Measurements from ENCODE around the gene ATAD2B. TPM values are rescaled to one million over a fixed set of nuclear protein-coding genes. Genes with fewer than 3 reads are reported as not detected.
"Not testable (repeated sequence)": the region's sequence is repeated elsewhere in the genome, so short reads cannot be mapped to it uniquely, and the experiment has no call there.

ATAD2B gene
- total RNA-seq, 2 experiments from 2014 or later, result 10.9 to 12.7 TPM

GRCh38 chr2:23788100-23788499 is 138.8 kb downstream of the ATAD2B start:
- no peaks in the 10 kb centered on the region for H3K27me3 Mint-ChIP-seq
- H3K36me3 Mint-ChIP-seq (ENCODE audit: low read depth), result peaks cover 14% of the 10 kb centered on the region
- no peak overlapping the region for H3K4me3 Mint-ChIP-seq
- POLR2A ChIA-PET, result interaction anchor here (0.5 kb wide), 1 partner anchor 213 kb away, joined by 3 read pairs; no protein-coding TSS in a partner anchor
- intact Hi-C loops (cut with DNase I, micrococcal nuclease), result no loop called here
- H3K27ac Mint-ChIP-seq, result peak overlapping the region; percentile 38
- ATAC-seq (peak; percentile 86), DNase-seq (no peak)
- CTCF ChIA-PET, result interaction anchor here (0.9 to 1.4 kb wide), 2 partner anchors 9 to 16 kb away, joined by 3 read pairs; no protein-coding TSS in a partner anchor
- peaks cover 26% of the 10 kb centered on the region for H3K4me1 Mint-ChIP-seq
- H3K9me3 Mint-ChIP-seq (ENCODE audit: low read depth), result no peaks in the 10 kb centered on the region

- ATAC-seq, result no peak
- no peaks in the 10 kb centered on the region for H3K9me3 Mint-ChIP-seq (ENCODE audit: low read depth)
- H3K4me3 Mint-ChIP-seq, result no peak overlapping the region
- intact Hi-C loops (cut with DNase I, micrococcal nuclease), result no loop called here
- H3K36me3 Mint-ChIP-seq (ENCODE audit: low read depth), result peaks cover 18% of the 10 kb centered on the region
- POLR2A ChIA-PET, result no interaction called here
- DNase-seq, result no peak
- no peaks in the 10 kb centered on the region for H3K27me3 Mint-ChIP-seq
- peaks cover 20% of the 10 kb centered on the region for H3K4me1 Mint-ChIP-seq
- CTCF ChIA-PET, result interaction anchor here (0.7 to 1.2 kb wide), 2 partner anchors 12 to 165 kb away, joined by 3 to 4 read pairs; no protein-coding TSS in a partner anchor
- H3K27ac Mint-ChIP-seq, result no peak overlapping the region
Observed at GRCh38 chr2:23784971-23785370, 142.0 kb downstream of the ATAD2B start.

GRCh38 chr2:23782646-23783045 is 144.3 kb downstream of the ATAD2B start:
- Mint-ChIP-seq H3K9me3 (ENCODE audit: low read depth) (no peaks in the 10 kb centered on the region), H3K27me3 (no peaks in the 10 kb centered on the region), H3K4me1 (peaks cover 2% of the 10 kb centered on the region), H3K36me3 (ENCODE audit: low read depth) (peaks cover 15% of the 10 kb centered on the region), H3K27ac (no peak overlapping the region), H3K4me3 (no peak overlapping the region)
- POLR2A ChIA-PET, result no interaction called here
- DNase-seq, result no peak
- intact Hi-C loops (cut with DNase I, micrococcal nuclease), result no loop called here
- CTCF ChIA-PET, result interaction anchor here (0.7 kb wide), 1 partner anchor 143 kb away, joined by 3 read pairs; no protein-coding TSS in a partner anchor
- ATAC-seq, result no peak

- no peak overlapping the region for H3K27ac Mint-ChIP-seq
- POLR2A ChIA-PET, result no interaction called here
Observed at GRCh38 chr2:23782126-23782525, 144.8 kb downstream of the ATAD2B start.

GRCh38 chr2:23780465-23780864 is 146.5 kb downstream of the ATAD2B start:
- CTCF ChIA-PET, result interaction anchor here (0.6 kb wide), 2 partner anchors 253 to 296 kb away, joined by 3 read pairs; partner anchors contain the start of gene SF3B6
- H3K9me3 Mint-ChIP-seq (ENCODE audit: low read depth); H3K27me3 Mint-ChIP-seq; ATAC-seq; H3K4me1 Mint-ChIP-seq; H3K27ac Mint-ChIP-seq; H3K4me3 Mint-ChIP-seq; intact Hi-C loops (cut with DNase I, micrococcal nuclease); DNase-seq: not testable (repeated sequence)
- POLR2A ChIA-PET, result interaction anchor here (0.7 kb wide), 1 partner anchor 15 kb away, joined by 3 read pairs; no protein-coding TSS in a partner anchor
- peaks cover 13% of the 10 kb centered on the region for H3K36me3 Mint-ChIP-seq (ENCODE audit: low read depth)

More at GRCh38 chr2:23782126-23782525, 144.8 kb downstream of the ATAD2B start:
- Mint-ChIP-seq H3K4me3 (no peak overlapping the region), H3K4me1 (no peaks in the 10 kb centered on the region), H3K9me3 (ENCODE audit: low read depth) (no peaks in the 10 kb centered on the region), H3K36me3 (ENCODE audit: low read depth) (peaks cover 16% of the 10 kb centered on the region), H3K27me3 (no peaks in the 10 kb centered on the region)
- ATAC-seq, result no peak
- intact Hi-C loops (cut with DNase I, micrococcal nuclease), result no loop called here
- no peak for DNase-seq
- CTCF ChIA-PET, result interaction anchor here (0.7 kb wide), 1 partner anchor 12 kb away, joined by 6 read pairs; no protein-coding TSS in a partner anchor

- no peaks in the 10 kb centered on the region for H3K4me1 Mint-ChIP-seq
- H3K9me3 Mint-ChIP-seq (ENCODE audit: low read depth), result no peaks in the 10 kb centered on the region
- POLR2A ChIA-PET, result no interaction called here
- H3K27ac Mint-ChIP-seq, result no peak overlapping the region
- no peak for ATAC-seq
- H3K4me3 Mint-ChIP-seq, result no peak overlapping the region
- DNase-seq, result no peak
- no peaks in the 10 kb centered on the region for H3K27me3 Mint-ChIP-seq
- intact Hi-C loops (cut with DNase I, micrococcal nuclease), result no loop called here
- CTCF ChIA-PET, result no interaction called here
- peaks cover 27% of the 10 kb centered on the region for H3K36me3 Mint-ChIP-seq (ENCODE audit: low read depth)
Observed at GRCh38 chr2:23777826-23778225, 149.1 kb downstream of the ATAD2B start.

- no peak overlapping the region for H3K4me3 Mint-ChIP-seq
- H3K36me3 Mint-ChIP-seq (ENCODE audit: low read depth), result peaks cover 39% of the 10 kb centered on the region
Observed at GRCh38 chr2:23776021-23776420, 150.9 kb downstream of the ATAD2B start.

GRCh38 chr2:23772684-23773083 is 154.2 kb downstream of the ATAD2B start:
- Mint-ChIP-seq H3K4me3 (no peak overlapping the region), H3K36me3 (ENCODE audit: low read depth) (peaks cover 41% of the 10 kb centered on the region), H3K27ac (no peak overlapping the region), H3K9me3 (ENCODE audit: low read depth) (no peaks in the 10 kb centered on the region), H3K27me3 (no peaks in the 10 kb centered on the region), H3K4me1 (no peaks in the 10 kb centered on the region)
- CTCF ChIA-PET, result no interaction called here
- ATAC-seq (no peak), DNase-seq (no peak)
- POLR2A ChIA-PET, result no interaction called here
- intact Hi-C loops (cut with DNase I, micrococcal nuclease), result no loop called here

More at GRCh38 chr2:23776021-23776420, 150.9 kb downstream of the ATAD2B start:
- ChIA-PET POLR2A (no interaction called here), CTCF (interaction anchor here (0.6 kb wide), 1 partner anchor 385 kb away, joined by 3 read pairs; no protein-coding TSS in a partner anchor)
- no peak for DNase-seq
- Mint-ChIP-seq H3K27ac (no peak overlapping the region), H3K9me3 (ENCODE audit: low read depth) (no peaks in the 10 kb centered on the region), H3K4me1 (no peaks in the 10 kb centered on the region), H3K27me3 (no peaks in the 10 kb centered on the region)
- ATAC-seq, result no peak
- intact Hi-C loops (cut with DNase I, micrococcal nuclease), result no loop called here

- no peaks in the 10 kb centered on the region for H3K9me3 Mint-ChIP-seq (ENCODE audit: low read depth)
- peaks cover 39% of the 10 kb centered on the region for H3K36me3 Mint-ChIP-seq (ENCODE audit: low read depth)
- no peak overlapping the region for H3K27ac Mint-ChIP-seq
- DNase-seq (no peak), ATAC-seq (no peak)
- CTCF ChIA-PET, result no interaction called here
- H3K4me3 Mint-ChIP-seq, result no peak overlapping the region
- no peaks in the 10 kb centered on the region for H3K27me3 Mint-ChIP-seq
- POLR2A ChIA-PET, result no interaction called here
- intact Hi-C loops (cut with DNase I, micrococcal nuclease), result no loop called here
- H3K4me1 Mint-ChIP-seq, result no peaks in the 10 kb centered on the region
Observed at GRCh38 chr2:23772056-23772455, 154.9 kb downstream of the ATAD2B start.

GRCh38 chr2:23769364-23769763 is 157.6 kb downstream of the ATAD2B start:
- Mint-ChIP-seq H3K27me3 (no peaks in the 10 kb centered on the region), H3K27ac (no peak overlapping the region), H3K9me3 (ENCODE audit: low read depth) (no peaks in the 10 kb centered on the region), H3K36me3 (ENCODE audit: low read depth) (peaks cover 36% of the 10 kb centered on the region), H3K4me3 (no peak overlapping the region), H3K4me1 (no peaks in the 10 kb centered on the region)
- DNase-seq, result no peak
- POLR2A ChIA-PET, result no interaction called here
- intact Hi-C loops (cut with DNase I, micrococcal nuclease), result no loop called here
- CTCF ChIA-PET, result no interaction called here
- ATAC-seq, result no peak

- Mint-ChIP-seq H3K36me3 (ENCODE audit: low read depth) (peaks cover 25% of the 10 kb centered on the region), H3K4me3 (no peak overlapping the region), H3K9me3 (ENCODE audit: low read depth) (no peaks in the 10 kb centered on the region), H3K27ac (no peak overlapping the region), H3K27me3 (no peaks in the 10 kb centered on the region), H3K4me1 (no peaks in the 10 kb centered on the region)
- intact Hi-C loops (cut with DNase I, micrococcal nuclease), result no loop called here
- ATAC-seq (no peak), DNase-seq (no peak)
- ChIA-PET CTCF (no interaction called here), POLR2A (no interaction called here)
Observed at GRCh38 chr2:23767876-23768621, 158.9 kb downstream of the ATAD2B start.

GRCh38 chr2:23762141-23762540 is 164.8 kb downstream of the ATAD2B start:
- Mint-ChIP-seq H3K4me1 (peaks cover 8% of the 10 kb centered on the region), H3K27ac (no peak overlapping the region), H3K4me3 (no peak overlapping the region), H3K9me3 (ENCODE audit: low read depth) (no peaks in the 10 kb centered on the region), H3K27me3 (no peaks in the 10 kb centered on the region), H3K36me3 (ENCODE audit: low read depth) (peaks cover 16% of the 10 kb centered on the region)
- ATAC-seq (no peak), DNase-seq (no peak)
- intact Hi-C loops (cut with DNase I, micrococcal nuclease), result no loop called here
- POLR2A ChIA-PET, result no interaction called here
- CTCF ChIA-PET, result interaction anchor here (0.8 kb wide), 1 partner anchor 8 kb away, joined by 3 read pairs; no protein-coding TSS in a partner anchor

All from activated CD4-positive, alpha-beta T cell treated with anti-CD3 and anti-CD28 coated beads for 36 hours (primary cell).